MCF 10A (cell line): ENCODE results near the gene BAHCC1. TPM values are rescaled to one million over a fixed set of nuclear protein-coding genes. Genes with fewer than 3 reads are reported as not detected.
A peak's percentile ranks its signal among the peaks of the same experiment; 100 is the strongest.
"Not testable (repeated sequence)": the region's sequence is repeated elsewhere in the genome, so short reads cannot be mapped to it uniquely, and the experiment has no call there.

Experiments
- BruUV-seq: library from RNA; stranded (reverse); fragments of 400-500 nt; replicated peaks from 2 replicates; lab custom pipeline; 2021; lab: Mats Ljungman, UMichigan
- CTCF ChIA-PET: fragments of 300-600 bp; sonication (Branson Sonifier 250); formaldehyde crosslinking; extraction: SDS; loops from one replicate; lab custom pipeline; 2021; ENCODE audit warnings: antibody characterized with exemption, inconsistent platforms; lab: Yijun Ruan, JAX
- POLR2A ChIA-PET: fragments of 300-600, 350-650 bp; sonication (Branson Sonifier 250); formaldehyde crosslinking; extraction: SDS; loops from one replicate; lab custom pipeline; 2020; ENCODE audit warnings: antibody characterized with exemption, inconsistent platforms; lab: Yijun Ruan, JAX
- DNase-seq: peaks from one replicate; pipeline ENCODE4 v3.0.0-alpha.2; 2018; ENCODE audit not compliant: unreplicated experiment
- H3K27ac Mint-ChIP-seq: one replicate; pipeline ENCODE4 v1.8.0; 2022; ENCODE audit warnings: mild to moderate bottlenecking, low read depth, mixed read lengths; ENCODE audit not compliant: unreplicated experiment
- H3K27me3 Mint-ChIP-seq: one replicate; pipeline ENCODE4 v1.8.0; 2022; ENCODE audit warnings: mixed read lengths; ENCODE audit not compliant: insufficient read depth, unreplicated experiment
- H3K36me3 Mint-ChIP-seq: one replicate; pipeline ENCODE4 v1.8.0; 2022; ENCODE audit warnings: mild to moderate bottlenecking, moderate library complexity, mixed read lengths; ENCODE audit not compliant: insufficient read depth, unreplicated experiment
- H3K4me1 Mint-ChIP-seq: one replicate; pipeline ENCODE4 v1.8.0; 2022; ENCODE audit warnings: mixed read lengths; ENCODE audit not compliant: insufficient read depth, unreplicated experiment
- H3K4me3 Mint-ChIP-seq: one replicate; pipeline ENCODE4 v1.8.0; 2022; ENCODE audit warnings: mild to moderate bottlenecking, moderate library complexity, mixed read lengths; ENCODE audit not compliant: unreplicated experiment
- H3K9me3 Mint-ChIP-seq: one replicate; pipeline ENCODE4 v1.8.0; 2022; ENCODE audit warnings: mixed read lengths; ENCODE audit not compliant: unreplicated experiment
- CTCF ChIP-seq: fragments of 200-600 bp; IDR thresholded peaks from one replicate; pipeline ENCODE4 v1.8.0; 2022; ENCODE audit warnings: antibody characterized with exemption, mild to moderate bottlenecking; ENCODE audit not compliant: unreplicated experiment
- intact Hi-C: fragments of 100-400 bp; cut with micrococcal nuclease; formaldehyde crosslinking; loops from 2 replicates; pipeline ENCODE4 v1.14.1; 2022
- total RNA-seq: library from RNA; stranded (reverse); gene quantifications from 2 replicates; pipeline ENCODE4 v1.2.3, GENCODE V29; 2022

BAHCC1 gene
- total RNA-seq, 1 experiment from 2014 or later, result 7.4 TPM

- Mint-ChIP-seq H3K9me3 (no peaks in the 10 kb centered on the region), H3K4me3 (no peak overlapping the region), H3K27me3 (no peaks in the 10 kb centered on the region), H3K4me1 (peaks cover 5% of the 10 kb centered on the region), H3K36me3 (no peaks in the 10 kb centered on the region), H3K27ac (no peak overlapping the region)
- intact Hi-C loops, result no loop called here
- no peak for TF ChIP-seq CTCF
- POLR2A ChIA-PET, result interaction anchor here (1.2 kb wide), 1 partner anchor 10 kb away, joined by 5 read pairs; no protein-coding TSS in a partner anchor
- DNase-seq, result no peak
- BruUV-seq, result no TSS peak
- CTCF ChIA-PET, result no interaction called here
Observed at GRCh38 chr17:81354954-81355347, 40.3 kb upstream of the BAHCC1 start.

DNA sequence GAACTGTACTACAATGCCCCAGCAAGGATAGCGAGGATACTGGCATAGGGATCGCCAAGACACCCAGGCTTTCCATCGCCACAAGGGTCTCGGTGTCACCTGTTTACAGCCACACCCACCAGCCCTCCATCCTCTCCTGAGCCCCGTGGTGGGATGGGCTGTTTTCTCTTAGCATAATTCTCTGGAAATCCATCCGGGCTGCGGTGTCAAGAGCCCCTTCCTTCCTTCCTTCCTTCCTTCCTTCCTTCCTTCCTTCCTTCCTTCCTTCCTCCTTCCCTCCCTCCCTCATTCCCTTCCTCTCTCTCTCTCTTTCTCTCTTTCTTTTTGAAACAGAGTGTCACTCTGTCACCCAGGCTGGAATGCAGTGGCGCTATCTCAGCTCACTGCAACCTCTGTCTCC lies 36.0 kb upstream of the BAHCC1 start:
- TF ChIP-seq CTCF, result no peak
- Mint-ChIP-seq H3K4me1 (peaks cover 12% of the 10 kb centered on the region), H3K27ac (no peak overlapping the region), H3K36me3 (no peaks in the 10 kb centered on the region), H3K4me3 (no peak overlapping the region), H3K27me3 (no peaks in the 10 kb centered on the region), H3K9me3 (no peaks in the 10 kb centered on the region)
- intact Hi-C loops, result no loop called here
- BruUV-seq, result no TSS peak
- ChIA-PET CTCF (interaction anchor here (0.6 kb wide), 2 partner anchors 41 to 125 kb away, joined by 3 to 4 read pairs; no protein-coding TSS in a partner anchor), POLR2A (interaction anchor here (0.7 kb wide), 1 partner anchor 308 kb away, joined by 3 read pairs; no protein-coding TSS in a partner anchor)
- DNase-seq, result no peak

DNA sequence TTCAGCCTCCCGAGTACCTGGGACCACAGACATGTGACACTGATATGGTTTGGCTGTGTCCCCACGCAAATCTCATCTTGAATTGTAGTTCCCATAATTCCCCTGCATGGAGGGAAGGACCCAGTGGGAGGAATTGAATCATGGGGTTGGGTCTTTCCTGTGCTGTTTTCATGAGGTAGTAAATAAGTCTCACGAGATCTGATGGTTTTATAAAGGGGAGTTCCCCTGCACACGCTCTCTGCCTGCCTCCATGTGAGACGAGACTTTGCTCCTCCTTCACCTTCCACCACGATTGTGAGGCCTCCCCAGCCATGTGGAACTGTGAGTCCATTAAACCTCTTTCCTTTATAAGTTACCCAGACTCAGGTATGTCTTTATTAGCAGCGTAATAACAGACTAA lies 33.3 kb upstream of the BAHCC1 start:
- CTCF ChIA-PET, BruUV-seq, H3K27ac Mint-ChIP-seq, H3K4me3 Mint-ChIP-seq, intact Hi-C loops, DNase-seq, H3K36me3 Mint-ChIP-seq, POLR2A ChIA-PET, H3K27me3 Mint-ChIP-seq, H3K9me3 Mint-ChIP-seq: not testable (repeated sequence)
- H3K4me1 Mint-ChIP-seq, result peaks cover 25% of the 10 kb centered on the region

DNA sequence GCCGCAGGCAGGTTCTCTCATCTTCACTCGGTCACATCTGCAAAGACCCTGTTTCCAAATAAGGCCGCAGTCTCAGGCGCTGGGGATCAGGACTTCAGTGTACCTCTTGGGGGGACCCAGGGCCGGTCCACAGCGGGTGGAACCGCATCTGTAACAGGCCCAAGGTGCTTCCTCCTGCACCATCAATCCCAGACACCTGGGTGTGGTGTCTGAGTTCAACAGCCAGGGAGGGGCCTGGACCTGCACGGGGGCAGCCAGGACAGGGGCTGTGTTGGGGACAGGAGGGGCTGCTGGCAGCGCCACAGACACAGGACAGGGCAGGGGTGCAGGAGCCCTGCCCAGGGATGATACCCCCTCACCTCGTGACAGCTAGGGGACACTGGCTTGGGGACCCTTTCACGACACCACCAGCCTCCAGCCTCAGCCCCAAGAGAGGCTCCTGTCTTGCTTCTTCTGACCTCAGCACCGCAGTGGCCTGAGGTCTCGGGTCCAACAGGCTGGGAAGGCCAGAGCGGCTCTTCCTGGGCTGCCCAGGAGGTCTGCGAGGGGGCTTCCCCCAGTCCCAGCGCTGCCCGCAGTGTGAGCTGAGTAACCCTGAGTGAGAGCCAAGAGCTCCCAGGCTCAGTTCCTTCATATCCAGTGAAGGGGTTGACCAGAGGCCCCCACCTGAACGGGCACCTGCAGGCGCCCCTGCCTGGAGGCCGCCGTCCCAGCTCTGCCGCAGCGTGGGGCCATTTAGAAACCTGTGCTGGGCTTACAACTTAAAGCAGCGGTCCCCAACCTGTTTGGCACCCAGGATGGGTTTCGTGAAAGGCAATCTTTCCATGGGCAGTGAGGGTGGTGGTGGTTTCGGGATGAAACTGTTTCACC lies 30.7 kb upstream of the BAHCC1 start:
- CTCF ChIA-PET, result interaction anchor here (0.5 to 1.2 kb wide), 3 partner anchors 18 to 213 kb away, joined by 3 to 4 read pairs (median 3); no protein-coding TSS in a partner anchor
- H3K9me3 Mint-ChIP-seq, result no peaks in the 10 kb centered on the region
- no TSS peak for BruUV-seq
- POLR2A ChIA-PET, result interaction anchor here (0.6 to 2.3 kb wide), 18 partner anchors 9 to 188 kb away, joined by 3 to 27 read pairs (median 5); partner anchors contain the start of genes ACTG1, BAHCC1, FAAP100 and SLC38A10
- no peaks in the 10 kb centered on the region for H3K36me3 Mint-ChIP-seq
- no peaks in the 10 kb centered on the region for H3K27me3 Mint-ChIP-seq
- peaks cover 25% of the 10 kb centered on the region for H3K4me1 Mint-ChIP-seq
- DNase-seq, result no peak
- no peak for TF ChIP-seq CTCF
- intact Hi-C loops, result loop anchor here (1.0 kb wide), 1 partner anchor 18 kb away; no protein-coding TSS in a partner anchor
- peak overlapping the region; percentile 60 for H3K4me3 Mint-ChIP-seq
- peak overlapping the region; percentile 69 for H3K27ac Mint-ChIP-seq
